ENCODE results near the gene UVRAG. TPM values are rescaled to one million over a fixed set of nuclear protein-coding genes. Genes with fewer than 3 reads are reported as not detected.
A peak's percentile ranks its signal among the peaks of the same experiment; 100 is the strongest.

The UVRAG gene
- total RNA-seq, 1 donor: 28.2 TPM

GRCh38 chr11:75822541-75822940 lies 7.5 kb downstream of the UVRAG start:
- Histone ChIP-seq H3K9me3 (ENCODE audit: low read depth, low read length) (no peaks in the 10 kb centered on the region), H3K79me2 (ENCODE audit: insufficient read depth, low read length) (peaks cover 78% of the 10 kb centered on the region), H2AFZ (ENCODE audit: low read length) (no peak overlapping the region), H3K27ac (ENCODE audit: low read depth, low read length) (no peak overlapping the region), H3K27me3 (ENCODE audit: insufficient read depth, low read length) (no peaks in the 10 kb centered on the region), H3K4me1 (ENCODE audit: insufficient read depth, low read length) (peaks cover 12% of the 10 kb centered on the region), H3K4me2 (ENCODE audit: insufficient read depth, low read length) (no peak overlapping the region), H3K4me3 (ENCODE audit: insufficient read depth, low read length) (no peak overlapping the region), H4K20me1 (ENCODE audit: insufficient read depth, low read length) (peaks cover 11% of the 10 kb centered on the region), H3K36me3 (ENCODE audit: insufficient read depth, low read length) (no peaks in the 10 kb centered on the region)
- no peak for TF ChIP-seq CTCF (IDR thresholded peaks at IDR 0.05; ENCODE audit: extremely low read depth, low read depth, low read length)
- DNase-seq (ENCODE audit: insufficient read length, low spot score, missing footprints): no peak

- DNase-seq (ENCODE audit: insufficient read length, low spot score, missing footprints): no peak
- Histone ChIP-seq H3K36me3 (ENCODE audit: insufficient read depth, low read length) (no peaks in the 10 kb centered on the region), H3K79me2 (ENCODE audit: insufficient read depth, low read length) (peaks cover 78% of the 10 kb centered on the region), H3K4me1 (ENCODE audit: insufficient read depth, low read length) (peaks cover 16% of the 10 kb centered on the region), H4K20me1 (ENCODE audit: insufficient read depth, low read length) (peaks cover 11% of the 10 kb centered on the region), H3K4me3 (ENCODE audit: insufficient read depth, low read length) (no peak overlapping the region), H2AFZ (ENCODE audit: low read length) (no peak overlapping the region), H3K4me2 (ENCODE audit: insufficient read depth, low read length) (no peak overlapping the region), H3K27me3 (ENCODE audit: insufficient read depth, low read length) (no peaks in the 10 kb centered on the region), H3K9me3 (ENCODE audit: low read depth, low read length) (no peaks in the 10 kb centered on the region), H3K27ac (ENCODE audit: low read depth, low read length) (no peak overlapping the region)
- TF ChIP-seq CTCF (IDR thresholded peaks at IDR 0.05; ENCODE audit: extremely low read depth, low read depth, low read length): no peak
These were observed 8.4 kb downstream of the UVRAG start for GRCh38 chr11:75823415-75823814.

GRCh38 chr11:75823946-75824345 lies 8.9 kb downstream of the UVRAG start:
- Histone ChIP-seq H3K27ac (ENCODE audit: low read depth, low read length) (no peak overlapping the region), H3K36me3 (ENCODE audit: insufficient read depth, low read length) (no peaks in the 10 kb centered on the region), H3K4me2 (ENCODE audit: insufficient read depth, low read length) (peak overlapping the region; percentile 50), H4K20me1 (ENCODE audit: insufficient read depth, low read length) (peaks cover 11% of the 10 kb centered on the region), H3K9me3 (ENCODE audit: low read depth, low read length) (no peaks in the 10 kb centered on the region), H3K4me1 (ENCODE audit: insufficient read depth, low read length) (peaks cover 16% of the 10 kb centered on the region), H3K27me3 (ENCODE audit: insufficient read depth, low read length) (no peaks in the 10 kb centered on the region), H2AFZ (ENCODE audit: low read length) (no peak overlapping the region), H3K79me2 (ENCODE audit: insufficient read depth, low read length) (peaks cover 76% of the 10 kb centered on the region), H3K4me3 (ENCODE audit: insufficient read depth, low read length) (no peak overlapping the region)
- DNase-seq (ENCODE audit: insufficient read length, low spot score, missing footprints): no peak
- no peak for TF ChIP-seq CTCF (IDR thresholded peaks at IDR 0.05; ENCODE audit: extremely low read depth, low read depth, low read length)

GRCh38 chr11:75826461-75827230 lies 11.6 kb downstream of the UVRAG start:
- Histone ChIP-seq H3K79me2 (ENCODE audit: insufficient read depth, low read length) (peaks cover 75% of the 10 kb centered on the region), H3K9me3 (ENCODE audit: low read depth, low read length) (no peaks in the 10 kb centered on the region), H3K36me3 (ENCODE audit: insufficient read depth, low read length) (no peaks in the 10 kb centered on the region), H4K20me1 (ENCODE audit: insufficient read depth, low read length) (peaks cover 4% of the 10 kb centered on the region), H3K4me1 (ENCODE audit: insufficient read depth, low read length) (peaks cover 16% of the 10 kb centered on the region), H2AFZ (ENCODE audit: low read length) (peak overlapping the region; percentile 79), H3K4me3 (ENCODE audit: insufficient read depth, low read length) (peak overlapping the region; percentile 26), H3K27ac (ENCODE audit: low read depth, low read length) (peak overlapping the region; percentile 70), H3K4me2 (ENCODE audit: insufficient read depth, low read length) (peak overlapping the region; percentile 72), H3K27me3 (ENCODE audit: insufficient read depth, low read length) (no peaks in the 10 kb centered on the region)
- no peak for TF ChIP-seq CTCF (IDR thresholded peaks at IDR 0.05; ENCODE audit: extremely low read depth, low read depth, low read length)
- DNase-seq (ENCODE audit: insufficient read length, low spot score, missing footprints): peak; percentile 68

Measured in osteoblast (primary cell).